H7 (cell line): ENCODE data around the gene ARMC9. TPM values are rescaled to one million over a fixed set of nuclear protein-coding genes. Genes with fewer than 3 reads are reported as not detected.
"Not testable (repeated sequence)": the region's sequence is repeated elsewhere in the genome, so short reads cannot be mapped to it uniquely, and the experiment has no call there.

Source experiments
- DNase-seq: peaks from one replicate; pipeline ENCODE4 v3.0.0; 2012
- H3K27me3 ChIP-seq: 2 replicates; pipeline ENCODE4 v1.6.0; 2011; ENCODE audit warnings: mild to moderate bottlenecking, low read length; ENCODE audit not compliant: control insufficient read depth, insufficient read depth
- H3K36me3 ChIP-seq: replicated peaks from 2 replicates; pipeline ENCODE4 v1.5.1; 2011; ENCODE audit warnings: low read length; ENCODE audit not compliant: control insufficient read depth, insufficient read depth
- H3K4me3 ChIP-seq: 2 replicates; pipeline ENCODE4 v1.5.1; 2011; ENCODE audit warnings: low read depth, mild to moderate bottlenecking, control low read depth, low read length, moderate library complexity; ENCODE audit not compliant: insufficient read depth
- total RNA-seq: library from RNA; depleted of rRNA; stranded (reverse); fragments of >200 nt; shearing (Covaris generic); gene quantifications from 2 replicates; pipeline ENCODE4 v1.2.3, GENCODE V29; 2014

Gene ARMC9
- total RNA-seq, 1 experiment from 2014 or later, result 33.6 TPM

DNA sequence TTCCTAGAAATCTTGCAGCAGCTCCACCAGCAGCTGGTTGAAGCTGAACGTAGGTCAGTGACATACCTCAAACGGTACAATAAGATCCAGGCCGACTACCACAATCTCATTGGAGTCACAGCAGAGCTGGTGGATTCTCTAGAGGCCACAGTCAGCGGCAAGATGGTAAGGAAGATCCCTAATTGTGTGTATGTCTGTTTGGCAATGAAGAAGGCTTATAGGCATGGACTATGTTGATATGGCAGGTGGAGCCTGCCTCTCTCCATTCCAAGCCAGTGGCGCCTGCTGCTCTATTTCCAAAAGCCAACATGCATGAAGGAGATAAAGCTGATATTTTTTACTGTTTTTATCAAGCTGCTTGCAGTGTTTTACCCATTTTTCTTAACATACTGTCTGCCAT lies 36.8 kb downstream of the ARMC9 start:
- no peaks in the 10 kb centered on the region for H3K27me3 ChIP-seq
- no peak overlapping the region for H3K4me3 ChIP-seq
- DNase-seq, result no peak
- peaks cover 9% of the 10 kb centered on the region for H3K36me3 ChIP-seq

DNA sequence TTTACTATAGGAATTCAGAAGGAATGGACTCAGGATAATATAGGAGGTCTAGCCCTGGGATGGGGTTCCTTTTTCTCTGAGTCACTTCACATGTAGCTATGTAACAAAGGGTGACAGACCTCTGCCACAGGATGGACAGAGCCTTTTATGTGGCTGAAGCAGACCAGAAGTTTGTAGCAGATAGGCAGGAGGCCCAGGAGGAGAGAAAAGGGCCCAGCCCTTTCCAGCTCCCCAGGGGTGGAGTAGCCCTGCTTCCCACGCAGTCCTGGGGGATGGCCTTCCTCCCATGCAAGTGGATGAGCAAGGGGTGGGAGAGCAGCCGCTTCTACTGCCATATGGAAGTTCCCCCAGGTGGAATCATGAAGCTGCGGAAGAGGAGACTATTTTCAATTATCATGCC lies 40.3 kb downstream of the ARMC9 start:
- Histone ChIP-seq H3K27me3 (no peaks in the 10 kb centered on the region), H3K4me3 (no peak overlapping the region), H3K36me3 (peaks cover 11% of the 10 kb centered on the region)

GRCh38 chr2:231239751-231240150 lies 41.3 kb downstream of the ARMC9 start:
- Histone ChIP-seq H3K36me3 (peaks cover 11% of the 10 kb centered on the region), H3K4me3 (no peak overlapping the region), H3K27me3 (no peaks in the 10 kb centered on the region)
- DNase-seq, result no peak

More for the DNA sequence above, 40.3 kb downstream of the ARMC9 start:
- no peak for DNase-seq

DNA sequence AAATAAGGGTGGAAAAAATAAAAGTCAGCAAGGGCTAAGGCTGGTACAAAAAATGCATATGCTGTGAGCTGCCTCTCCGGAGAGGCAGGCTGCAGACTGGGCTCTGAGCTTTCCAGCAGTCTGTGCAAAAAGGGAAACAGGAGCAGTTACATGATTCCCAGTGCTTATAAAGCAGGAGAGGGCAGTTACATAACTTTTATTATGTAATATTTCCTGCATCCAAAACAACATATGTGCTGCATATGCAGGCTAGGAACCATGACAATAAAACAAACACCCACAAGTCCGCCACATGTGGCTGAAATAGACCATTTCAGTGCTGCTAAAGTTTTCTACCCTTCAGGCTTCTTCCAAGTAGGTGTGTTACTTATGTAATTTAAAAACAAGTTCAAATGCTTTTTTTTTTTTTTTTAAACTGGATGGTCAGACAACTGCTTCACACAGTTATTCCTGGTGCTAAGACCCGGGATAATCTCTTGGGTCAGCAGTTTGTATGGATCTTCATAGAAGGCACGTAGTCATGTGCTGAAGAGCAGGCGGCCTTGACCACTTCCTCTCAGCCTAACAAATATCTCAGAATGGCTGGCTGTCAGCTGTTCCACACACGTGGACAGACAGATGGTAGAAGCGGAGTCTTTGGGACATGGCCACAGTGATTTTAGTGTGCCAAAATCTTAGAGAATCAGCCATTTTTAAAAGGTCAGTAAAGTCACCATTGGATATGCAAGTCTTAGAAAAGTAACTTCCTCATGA lies 43.5 kb downstream of the ARMC9 start:
- no peak overlapping the region for H3K4me3 ChIP-seq
- DNase-seq, result no peak
- H3K27me3 ChIP-seq, result no peaks in the 10 kb centered on the region
- peaks cover 10% of the 10 kb centered on the region for H3K36me3 ChIP-seq

DNA sequence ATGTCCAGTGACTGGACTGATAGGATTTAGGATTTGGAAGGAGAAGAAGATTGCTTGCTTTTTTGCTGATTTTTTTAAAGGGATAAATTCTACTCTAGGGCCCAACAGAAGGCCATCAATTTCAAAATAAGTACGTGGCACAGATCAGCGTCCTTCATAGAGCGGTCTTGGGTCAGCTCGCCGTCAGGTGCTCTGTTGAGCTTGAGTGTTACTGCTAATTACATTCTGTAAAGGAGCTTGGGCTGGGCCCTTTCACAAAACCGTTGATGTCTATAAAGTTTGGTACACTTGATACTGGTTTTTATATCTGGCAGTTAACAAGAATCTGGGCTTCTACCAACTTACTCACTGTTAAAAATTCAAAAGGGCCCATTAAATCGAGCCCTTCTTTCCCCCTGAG lies 45.4 kb downstream of the ARMC9 start:
- no peak for DNase-seq
- Histone ChIP-seq H3K27me3 (no peaks in the 10 kb centered on the region), H3K36me3 (peaks cover 7% of the 10 kb centered on the region), H3K4me3 (no peak overlapping the region)

DNA sequence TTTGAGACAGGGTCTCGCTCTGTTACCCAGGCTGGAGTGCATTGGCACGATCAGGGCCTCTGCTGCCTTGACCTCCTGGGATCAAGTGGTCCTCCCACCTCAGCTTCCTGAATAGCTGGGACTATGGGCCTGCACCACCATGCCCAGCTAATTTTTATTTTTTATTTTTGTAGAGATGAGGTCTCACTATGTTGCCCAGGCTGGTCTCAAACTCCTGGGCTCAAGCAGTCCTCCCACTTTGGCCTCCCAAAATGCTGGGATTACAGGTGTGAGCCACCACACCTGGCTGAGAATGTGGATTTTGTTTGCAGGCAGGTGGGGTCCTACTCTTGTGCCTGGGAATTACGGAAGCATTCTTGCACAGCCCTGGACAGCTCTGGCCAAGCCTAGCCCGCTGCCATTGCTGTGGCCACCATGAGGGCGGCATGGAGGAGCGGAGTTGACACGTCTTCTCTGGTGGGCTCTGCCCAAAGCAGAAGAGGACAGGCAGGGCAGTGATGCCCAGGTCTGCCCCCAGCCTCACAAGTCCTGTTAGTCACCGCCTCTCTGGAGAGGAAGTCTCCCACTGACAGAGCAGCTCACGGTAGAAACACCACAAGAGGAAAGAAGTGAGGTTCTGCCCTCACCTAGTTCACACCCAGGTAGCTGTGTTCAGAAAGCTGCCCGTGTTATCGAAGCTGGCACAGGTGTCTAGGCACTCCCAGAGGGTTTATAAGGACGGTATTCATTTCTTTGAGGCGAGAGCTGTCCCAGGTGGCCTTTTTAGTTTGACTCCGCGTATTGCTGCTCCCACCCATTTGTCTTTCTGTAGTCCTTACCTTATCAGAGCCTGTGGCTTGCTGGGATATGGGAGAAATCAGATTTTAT lies 46.2 kb downstream of the ARMC9 start:
- DNase-seq, result no peak
- H3K27me3 ChIP-seq, result no peaks in the 10 kb centered on the region
- H3K4me3 ChIP-seq, result no peak overlapping the region
- peaks cover 5% of the 10 kb centered on the region for H3K36me3 ChIP-seq

DNA sequence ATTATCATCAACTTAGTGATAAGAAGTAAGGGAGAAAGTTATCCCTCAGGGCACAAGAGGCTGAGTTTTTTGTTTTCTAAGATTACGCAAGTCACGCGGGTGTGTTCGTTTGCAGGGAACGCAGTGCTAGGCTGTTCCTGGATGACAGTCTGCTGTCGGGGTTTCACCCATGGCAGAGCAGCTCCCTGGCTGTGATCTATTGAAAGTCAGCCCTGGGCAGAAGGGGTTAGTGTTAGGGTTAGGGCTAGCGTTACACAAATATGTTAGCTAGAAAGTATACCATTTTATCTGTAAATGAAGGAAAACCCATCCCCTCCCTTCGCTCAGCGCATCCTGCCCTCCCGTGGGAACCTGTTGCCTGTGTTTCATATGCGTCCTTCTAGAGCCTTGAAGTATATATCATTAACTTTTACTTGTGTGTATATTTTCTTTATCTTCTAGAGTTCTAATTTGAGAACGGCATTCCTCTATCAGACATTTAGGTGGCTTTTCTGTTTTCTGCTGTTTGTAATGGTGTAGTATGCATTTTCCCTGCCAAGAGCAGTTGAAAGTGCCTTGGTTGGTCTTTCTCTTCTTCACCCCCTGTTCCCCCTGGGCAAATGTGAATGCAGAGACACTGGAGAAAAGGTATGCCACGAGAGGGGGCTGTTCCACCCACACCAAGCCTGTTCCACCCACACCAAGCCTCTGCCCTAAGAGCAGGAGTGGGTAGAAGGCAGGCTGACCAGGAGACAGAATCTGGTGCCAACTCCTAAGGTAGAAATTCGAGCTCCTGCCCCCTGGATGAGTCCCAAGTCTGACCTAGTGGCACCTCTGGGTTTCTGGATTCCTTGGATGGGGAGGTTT lies 47.0 kb downstream of the ARMC9 start:
- no peaks in the 10 kb centered on the region for H3K27me3 ChIP-seq
- DNase-seq, result no peak
- H3K36me3 ChIP-seq, result peaks cover 2% of the 10 kb centered on the region

DNA sequence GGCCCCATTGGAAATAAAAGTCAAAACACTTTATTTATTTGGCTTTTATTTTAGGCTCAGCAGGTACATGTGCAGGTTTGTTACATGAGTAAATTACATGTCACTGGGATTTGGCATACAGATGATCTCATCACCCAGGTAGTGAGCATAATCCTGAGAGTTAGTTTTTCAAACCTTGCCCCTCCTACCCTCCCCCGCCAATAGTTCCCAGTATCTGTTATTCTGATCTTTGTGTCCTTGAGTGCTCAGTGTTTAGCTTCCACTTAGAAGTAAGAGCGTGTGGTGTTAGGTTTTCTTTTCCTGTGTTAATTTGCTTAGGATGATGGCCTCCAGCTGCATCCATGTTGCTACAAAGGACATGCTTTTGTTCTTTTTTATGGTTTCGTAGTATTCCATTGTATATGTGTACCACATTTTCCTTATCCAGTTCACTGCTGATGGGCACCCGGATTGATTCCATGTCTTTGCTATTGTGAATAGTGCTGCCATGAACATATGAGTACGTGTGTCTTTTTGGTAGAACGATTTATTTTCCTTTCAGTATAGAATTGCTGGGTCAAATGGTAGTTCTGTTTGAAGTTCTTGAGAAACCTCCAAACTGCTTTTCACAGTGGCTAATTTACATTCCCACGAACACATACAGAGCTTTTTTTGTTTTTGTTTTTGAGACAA lies 47.9 kb downstream of the ARMC9 start:
- DNase-seq, result no peak
- H3K4me3 ChIP-seq, result no peak overlapping the region
- H3K36me3 ChIP-seq, result peaks cover 1% of the 10 kb centered on the region
- no peaks in the 10 kb centered on the region for H3K27me3 ChIP-seq

More for the DNA sequence above, 47.0 kb downstream of the ARMC9 start:
- no peak overlapping the region for H3K4me3 ChIP-seq

DNA sequence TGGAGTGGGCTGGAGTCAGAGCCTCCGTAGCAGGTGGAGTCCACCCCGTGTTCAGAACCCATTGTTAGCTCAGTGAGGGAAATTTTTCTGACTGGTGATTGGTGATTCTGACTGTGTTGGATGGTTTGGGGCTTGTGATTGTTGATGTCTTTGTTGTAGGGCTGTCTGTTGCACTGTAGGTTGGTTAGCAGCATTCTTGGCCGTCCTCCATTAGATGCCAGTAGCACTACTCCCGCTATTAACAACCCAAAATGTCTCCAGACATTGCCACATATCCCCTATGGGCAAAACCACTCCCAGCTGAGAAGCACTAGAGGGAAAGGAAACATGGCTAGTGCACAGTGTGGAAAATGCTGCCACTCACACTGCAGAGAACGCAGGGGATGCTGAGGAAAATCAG lies 51.7 kb downstream of the ARMC9 start:
- H3K36me3 ChIP-seq, result peaks cover 3% of the 10 kb centered on the region
- no peak overlapping the region for H3K4me3 ChIP-seq
- DNase-seq, result no peak
- H3K27me3 ChIP-seq, result no peaks in the 10 kb centered on the region

GRCh38 chr2:231250698-231251097 lies 52.3 kb downstream of the ARMC9 start:
- peaks cover 3% of the 10 kb centered on the region for H3K36me3 ChIP-seq
- H3K27me3 ChIP-seq, result no peaks in the 10 kb centered on the region
- no peak overlapping the region for H3K4me3 ChIP-seq
- no peak for DNase-seq

GRCh38 chr2:231253292-231253691 lies 54.9 kb downstream of the ARMC9 start:
- not testable (repeated sequence) for H3K4me3 ChIP-seq, H3K27me3 ChIP-seq, DNase-seq, H3K36me3 ChIP-seq

- no peak overlapping the region for H3K4me3 ChIP-seq
- peaks cover under 1% of the 10 kb centered on the region; the same call in 1 of the 2 replicates for H3K36me3 ChIP-seq
- no peak for DNase-seq
- no peaks in the 10 kb centered on the region for H3K27me3 ChIP-seq
Observed at GRCh38 chr2:231256494-231256893, 58.1 kb downstream of the ARMC9 start.

DNA sequence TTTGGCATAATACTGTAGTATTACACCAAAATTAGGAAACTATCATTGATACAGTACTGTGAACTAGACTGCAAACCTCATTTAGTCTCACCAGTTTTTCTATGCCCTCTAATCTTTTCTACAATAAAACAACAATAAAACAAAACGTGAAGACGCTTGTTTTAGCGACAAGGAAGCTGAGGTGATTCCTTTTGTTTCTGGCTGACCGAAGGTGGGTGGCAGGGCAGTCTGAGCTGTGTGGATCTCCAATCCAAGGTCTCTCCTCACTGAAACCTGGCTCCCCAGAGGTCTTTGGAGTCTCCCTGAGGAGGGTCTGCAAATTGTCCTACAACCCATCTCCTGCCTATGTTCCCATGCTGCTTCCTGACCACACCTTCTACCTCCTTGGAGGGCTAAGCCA lies 59.3 kb downstream of the ARMC9 start:
- DNase-seq, result no peak
- H3K27me3 ChIP-seq, result no peaks in the 10 kb centered on the region
- no peaks in the 10 kb centered on the region; the same call in 1 of the 2 replicates for H3K36me3 ChIP-seq
- H3K4me3 ChIP-seq, result no peak overlapping the region

DNA sequence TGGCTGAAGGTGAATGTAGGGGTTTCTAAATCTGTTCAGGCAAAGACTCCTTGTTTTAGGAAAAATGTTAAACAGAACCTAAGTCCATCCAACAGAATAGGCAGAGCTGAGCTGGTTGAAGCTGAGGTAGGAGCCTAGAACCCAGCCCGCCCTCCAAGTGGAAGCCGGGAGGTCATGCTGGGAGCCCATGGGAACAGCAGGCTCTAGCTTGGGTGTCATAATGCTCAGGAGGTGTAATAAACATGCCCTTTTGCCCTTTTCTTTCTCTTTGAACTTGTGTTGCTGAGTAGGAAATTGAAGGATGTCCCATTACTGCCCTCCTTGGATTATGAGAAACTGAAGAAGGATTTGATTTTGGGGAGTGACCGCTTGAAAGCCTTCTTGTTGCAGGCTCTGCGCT lies 60.3 kb downstream of the ARMC9 start:
- no peak overlapping the region for H3K4me3 ChIP-seq
- no peaks in the 10 kb centered on the region for H3K27me3 ChIP-seq

More for the DNA sequence above, 60.3 kb downstream of the ARMC9 start:
- DNase-seq, result no peak
- no peaks in the 10 kb centered on the region; the same call in 1 of the 2 replicates for H3K36me3 ChIP-seq
